ENCODE results near the gene SULT2B1. TPM values are rescaled to one million over a fixed set of nuclear protein-coding genes. Genes with fewer than 3 reads are reported as not detected.

The SULT2B1 gene
- polyA plus RNA-seq, 2 of the 4 experiments (the other 2 are of a cell fraction) = 22.2 to 34.3 TPM

DNA sequence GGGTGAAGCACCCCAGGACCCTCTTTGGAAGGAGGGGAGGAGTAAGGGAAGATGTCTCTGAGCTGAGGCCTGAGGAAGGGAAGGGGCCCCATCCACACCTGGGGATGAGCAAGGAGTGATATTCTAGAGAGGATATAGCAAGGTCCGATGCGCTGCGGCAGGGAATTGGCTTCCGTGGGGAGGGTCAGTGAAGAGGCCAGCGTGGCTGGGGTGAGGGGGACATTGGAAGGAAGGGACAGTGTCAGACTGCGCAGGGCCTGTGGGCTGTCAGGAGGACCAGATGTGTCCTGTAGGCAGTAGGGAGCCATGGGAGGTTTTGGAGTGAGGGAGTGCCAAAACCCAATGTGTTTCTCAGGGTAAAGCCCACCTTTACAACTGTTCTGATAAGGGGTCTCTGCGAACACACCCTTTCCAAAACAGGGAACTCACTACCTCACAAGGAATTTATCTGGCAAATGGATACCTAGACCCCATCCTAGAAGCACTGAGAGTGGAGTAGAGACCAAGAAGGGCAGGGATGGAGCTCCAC, 44.0 kb upstream of the SULT2B1 start:
- POLR2A ChIA-PET = interaction anchor here (0.8 to 5.0 kb wide), 4 partner anchors 15 to 76 kb away, joined by 3 to 40 read pairs (median 6); no protein-coding TSS in a partner anchor

DNA sequence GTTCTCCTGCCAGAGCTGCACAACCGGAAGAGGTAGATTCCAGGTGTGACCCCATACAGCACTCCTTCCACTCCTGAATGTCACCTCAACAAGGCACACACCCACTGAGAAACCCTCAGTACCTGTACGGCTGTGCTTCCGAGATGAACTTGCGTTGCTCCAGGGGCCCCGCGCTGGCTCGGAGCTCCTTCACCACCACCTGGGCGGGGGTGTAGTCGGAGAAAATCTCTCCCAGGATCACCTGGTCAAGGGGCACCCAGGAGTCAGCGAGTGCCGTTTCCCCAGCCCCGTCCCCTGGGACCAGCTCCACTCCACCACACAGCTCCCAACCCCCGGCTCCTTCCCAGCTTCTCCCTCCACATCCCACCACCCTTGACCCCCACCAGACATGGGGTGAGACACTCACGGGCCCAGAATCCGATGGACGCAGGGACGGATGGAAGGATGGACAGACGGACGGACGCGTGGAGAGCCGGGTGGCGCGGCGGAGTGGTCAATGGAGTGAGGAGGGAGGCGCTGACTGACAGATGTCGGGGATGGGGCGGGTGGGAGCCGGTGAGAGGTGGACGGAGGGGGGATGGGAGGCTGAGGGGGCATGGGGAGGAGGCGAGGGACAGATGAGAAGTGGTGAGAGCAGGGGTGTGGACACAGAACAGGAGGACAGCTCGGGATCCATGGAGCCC, 43.1 kb upstream of the SULT2B1 start:
- peak overlapping the region in 1 of 2 experiments; percentile 92; a peak in 3 of 6 replicates for H3K27ac ChIP-seq
- no peaks in the 10 kb centered on the region for H3K9me3 ChIP-seq
- WGBS (ENCODE audit: missing lambda C conversion rate) = 90% methylated on average over 28 of the region's 32 CpGs
- ChIA-PET POLR2A (interaction anchor here (1.7 to 5.0 kb wide), 2 partner anchors 15 to 75 kb away, joined by 5 to 40 read pairs; no protein-coding TSS in a partner anchor), CTCF (interaction anchor here (0.6 to 9.6 kb wide), 21 partner anchors 9 to 189 kb away, joined by 3 to 618 read pairs (median 4); partner anchors contain the start of gene SPACA4)
- H3K4me1 ChIP-seq = peaks cover 24% of the 10 kb centered on the region
- TF ChIP-seq KDM1A (IDR thresholded peaks at IDR 0.05; ENCODE audit: low read depth) (no peak), CTCF (IDR thresholded peaks at IDR 0.05) (no peak), ZC3H11A (IDR thresholded peaks at IDR 0.05) (no peak), ZFP36 (IDR thresholded peaks at IDR 0.05; ENCODE audit: borderline replicate concordance, partially characterized antibody) (no peak), RNF2 (IDR thresholded peaks at IDR 0.05; ENCODE audit: borderline replicate concordance, low read depth) (no peak)
- TF ChIP-seq, protein P1, sequence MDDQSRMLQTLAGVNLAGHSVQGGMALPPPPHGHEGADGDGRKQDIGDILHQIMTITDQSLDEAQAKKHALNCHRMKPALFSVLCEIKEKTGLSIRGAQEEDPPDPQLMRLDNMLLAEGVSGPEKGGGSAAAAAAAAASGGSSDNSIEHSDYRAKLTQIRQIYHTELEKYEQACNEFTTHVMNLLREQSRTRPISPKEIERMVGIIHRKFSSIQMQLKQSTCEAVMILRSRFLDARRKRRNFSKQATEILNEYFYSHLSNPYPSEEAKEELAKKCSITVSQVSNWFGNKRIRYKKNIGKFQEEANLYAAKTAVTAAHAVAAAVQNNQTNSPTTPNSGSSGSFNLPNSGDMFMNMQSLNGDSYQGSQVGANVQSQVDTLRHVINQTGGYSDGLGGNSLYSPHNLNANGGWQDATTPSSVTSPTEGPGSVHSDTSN (IDR thresholded peaks at IDR 0.05) = no peak
- DNase-seq (ENCODE audit: low read depth in 1 of 2, low spot score in 1 of 2) (no peak), ATAC-seq (no peak), FAIRE-seq (no peak)
- H3K4me3 ChIP-seq = no peak overlapping the region
- no peak overlapping the region for H3K4me2 ChIP-seq

More for the DNA sequence above, 44.0 kb upstream of the SULT2B1 start:
- TF ChIP-seq ZFP36 (IDR thresholded peaks at IDR 0.05; ENCODE audit: borderline replicate concordance, partially characterized antibody) = peak; percentile 93
- TF ChIP-seq RCOR1 (IDR thresholded peaks at IDR 0.05; ENCODE audit: low read depth, low read length) = 0 out of 2 replicates have a peak, but pooled peaks have one; percentile 39
- TF ChIP-seq KDM1A (IDR thresholded peaks at IDR 0.05; ENCODE audit: low read depth) = peak; percentile 63; the same call in 1 of the 2 replicates
- TF ChIP-seq, protein P1 (IDR thresholded peaks at IDR 0.05) = no peak
- Histone ChIP-seq H3K27ac (peak overlapping the region in 1 of 2 experiments; percentile 92; a peak in 4 of 6 replicates), H3K4me3 (no peak overlapping the region), H3K4me1 (peaks cover 21% of the 10 kb centered on the region), H3K9me3 (no peaks in the 10 kb centered on the region), H3K4me2 (no peak overlapping the region)
- ATAC-seq = no peak
- CTCF ChIA-PET = interaction anchor here (0.9 to 9.6 kb wide), 23 partner anchors 10 to 236 kb away, joined by 3 to 618 read pairs (median 5); partner anchors contain the start of genes SPACA4 and SULT2B1
- WGBS (ENCODE audit: missing lambda C conversion rate) = 91% methylated on average over 7 of the region's 7 CpGs
- no peak for DNase-seq (ENCODE audit: low read depth in 1 of 2, low spot score in 1 of 2)
- FAIRE-seq = no peak

DNA sequence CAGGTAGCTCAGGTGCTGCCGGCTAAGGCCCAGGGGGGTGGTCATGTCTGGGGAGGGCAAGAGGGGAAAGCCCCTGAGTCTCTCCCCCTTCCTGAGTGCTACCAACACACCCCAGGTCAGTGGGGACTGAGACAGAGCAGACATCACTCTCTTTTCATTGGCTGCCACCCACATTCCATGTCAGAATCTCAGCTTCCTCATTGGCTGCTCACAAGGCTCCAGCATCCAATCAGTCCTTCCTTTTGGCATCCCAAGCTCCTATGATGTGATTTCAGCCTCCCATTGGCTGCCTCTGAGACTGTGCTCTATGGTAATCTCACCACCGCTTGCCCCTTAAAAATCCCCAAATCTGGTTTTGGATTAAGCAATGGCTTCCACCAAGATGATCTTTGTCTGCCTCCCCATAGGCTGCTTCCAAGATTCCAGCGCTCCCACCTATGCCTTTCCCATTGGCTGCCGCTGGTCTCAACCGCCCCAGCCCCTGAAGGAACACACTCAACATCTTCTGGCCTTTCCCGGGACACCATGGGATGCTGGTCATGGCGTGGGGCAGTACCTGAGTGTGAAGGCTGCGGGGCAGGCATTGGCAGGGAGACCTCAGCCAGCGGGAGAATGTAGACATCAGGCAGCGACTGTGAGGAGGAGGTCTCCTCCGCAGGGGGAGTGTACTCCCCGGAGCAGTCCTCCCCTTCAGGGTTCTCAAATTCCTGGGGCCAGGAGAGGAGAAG, 42.3 kb upstream of the SULT2B1 start:
- H3K4me1 ChIP-seq = peaks cover 29% of the 10 kb centered on the region
- ATAC-seq (no peak), FAIRE-seq (no peak), DNase-seq (ENCODE audit: low read depth in 1 of 2, low spot score in 1 of 2) (peak in 1 of 2 experiments; percentile 74)
- H3K4me2 ChIP-seq = no peak overlapping the region
- ChIA-PET POLR2A (interaction anchor here (1.7 kb wide), 1 partner anchor 16 kb away, joined by 5 read pairs; no protein-coding TSS in a partner anchor), CTCF (interaction anchor here (0.6 to 9.6 kb wide), 16 partner anchors 9 to 189 kb away, joined by 3 to 618 read pairs (median 4); partner anchors contain the start of gene SPACA4)
- no peak overlapping the region for H3K4me3 ChIP-seq
- H3K27ac ChIP-seq = peak overlapping the region in 1 of 2 experiments; percentile 92; a peak in 4 of 6 replicates
- H3K9me3 ChIP-seq = no peaks in the 10 kb centered on the region
- 92% methylated on average over 12 of the region's 12 CpGs for WGBS (ENCODE audit: missing lambda C conversion rate)
- TF ChIP-seq HOXB13 (CRISPR knock-in tag; IDR thresholded peaks at IDR 0.05; ENCODE audit: low read depth) (no peak; the same call in 1 of the 2 replicates), HES2 (IDR thresholded peaks at IDR 0.05) (no peak), EHF (CRISPR knock-in tag; IDR thresholded peaks at IDR 0.05) (no peak), MAZ (IDR thresholded peaks at IDR 0.05; ENCODE audit: borderline replicate concordance, low read depth, low read length) (no peak), RARB (CRISPR knock-in tag; IDR thresholded peaks at IDR 0.05) (no peak), ZFP36 (IDR thresholded peaks at IDR 0.05; ENCODE audit: borderline replicate concordance, partially characterized antibody) (no peak), POLR2AphosphoS2 (conservative IDR thresholded peaks at IDR 0.05; ENCODE audit: low read length) (no peak), CTCF (IDR thresholded peaks at IDR 0.05) (no peak), CHD2 (IDR thresholded peaks at IDR 0.05; ENCODE audit: low read length, partially characterized antibody) (no peak)
- TF ChIP-seq, protein P2, sequence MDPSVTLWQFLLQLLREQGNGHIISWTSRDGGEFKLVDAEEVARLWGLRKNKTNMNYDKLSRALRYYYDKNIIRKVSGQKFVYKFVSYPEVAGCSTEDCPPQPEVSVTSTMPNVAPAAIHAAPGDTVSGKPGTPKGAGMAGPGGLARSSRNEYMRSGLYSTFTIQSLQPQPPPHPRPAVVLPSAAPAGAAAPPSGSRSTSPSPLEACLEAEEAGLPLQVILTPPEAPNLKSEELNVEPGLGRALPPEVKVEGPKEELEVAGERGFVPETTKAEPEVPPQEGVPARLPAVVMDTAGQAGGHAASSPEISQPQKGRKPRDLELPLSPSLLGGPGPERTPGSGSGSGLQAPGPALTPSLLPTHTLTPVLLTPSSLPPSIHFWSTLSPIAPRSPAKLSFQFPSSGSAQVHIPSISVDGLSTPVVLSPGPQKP (IDR thresholded peaks at IDR 0.05; ENCODE audit: low read depth, low read length) = no peak
- TF ChIP-seq, protein P3, sequence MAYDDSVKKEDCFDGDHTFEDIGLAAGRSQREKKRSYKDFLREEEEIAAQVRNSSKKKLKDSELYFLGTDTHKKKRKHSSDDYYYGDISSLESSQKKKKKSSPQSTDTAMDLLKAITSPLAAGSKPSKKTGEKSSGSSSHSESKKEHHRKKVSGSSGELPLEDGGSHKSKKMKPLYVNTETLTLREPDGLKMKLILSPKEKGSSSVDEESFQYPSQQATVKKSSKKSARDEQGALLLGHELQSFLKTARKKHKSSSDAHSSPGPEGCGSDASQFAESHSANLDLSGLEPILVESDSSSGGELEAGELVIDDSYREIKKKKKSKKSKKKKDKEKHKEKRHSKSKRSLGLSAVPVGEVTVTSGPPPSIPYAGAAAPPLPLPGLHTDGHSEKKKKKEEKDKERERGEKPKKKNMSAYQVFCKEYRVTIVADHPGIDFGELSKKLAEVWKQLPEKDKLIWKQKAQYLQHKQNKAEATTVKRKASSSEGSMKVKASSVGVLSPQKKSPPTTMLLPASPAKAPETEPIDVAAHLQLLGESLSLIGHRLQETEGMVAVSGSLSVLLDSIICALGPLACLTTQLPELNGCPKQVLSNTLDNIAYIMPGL (CRISPR knock-in tag; IDR thresholded peaks at IDR 0.05; ENCODE audit: borderline replicate concordance) = no peak

Measured in A549 (cell line).